NOMO-1 (cell line): Measurements from ENCODE around the gene FNDC7.
"Not testable (repeated sequence)": the region's sequence is repeated elsewhere in the genome, so short reads cannot be mapped to it uniquely, and the experiment has no call there.

ENCODE experiments used
- DNase-seq, 2 experiments: peaks; one replicate each; lab custom pipeline; 2025; ENCODE audit not compliant: unreplicated experiment in 2 of 2; lab: John Stamatoyannopoulos, UW

The FNDC7 gene

GRCh38 chr1:108692724-108693655, 19.7 kb upstream of the FNDC7 start:
- DNase-seq = peak; percentile 57 to 69

GRCh38 chr1:108695535-108695934, 17.2 kb upstream of the FNDC7 start:
- no peak for DNase-seq

GRCh38 chr1:108699375-108700332, 13.1 kb upstream of the FNDC7 start:
- peak in 1 of 2 experiments; percentile 72 for DNase-seq

- DNase-seq = no peak
Observed at GRCh38 chr1:108701176-108701849, 11.4 kb upstream of the FNDC7 start.

DNA sequence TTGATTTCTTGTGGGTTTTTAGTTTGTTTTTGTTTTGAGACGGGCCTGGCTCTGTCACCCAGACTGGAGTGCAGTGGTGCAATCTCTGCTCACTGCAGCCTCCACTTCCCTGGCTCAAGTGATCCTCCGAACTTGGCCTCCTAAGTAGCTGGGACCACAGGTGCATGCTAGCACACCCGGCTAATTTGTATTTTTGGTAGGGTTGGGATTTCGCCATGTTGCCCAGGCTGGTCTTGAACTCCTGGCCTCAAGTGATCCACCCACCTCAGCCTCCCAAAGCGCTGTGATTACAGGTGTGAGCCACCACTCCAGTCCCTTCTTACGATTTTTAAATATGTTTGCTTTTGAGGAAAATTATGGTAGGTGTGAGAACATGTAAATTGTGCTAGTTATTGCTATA, 10.6 kb upstream of the FNDC7 start:
- not testable (repeated sequence) for DNase-seq

DNA sequence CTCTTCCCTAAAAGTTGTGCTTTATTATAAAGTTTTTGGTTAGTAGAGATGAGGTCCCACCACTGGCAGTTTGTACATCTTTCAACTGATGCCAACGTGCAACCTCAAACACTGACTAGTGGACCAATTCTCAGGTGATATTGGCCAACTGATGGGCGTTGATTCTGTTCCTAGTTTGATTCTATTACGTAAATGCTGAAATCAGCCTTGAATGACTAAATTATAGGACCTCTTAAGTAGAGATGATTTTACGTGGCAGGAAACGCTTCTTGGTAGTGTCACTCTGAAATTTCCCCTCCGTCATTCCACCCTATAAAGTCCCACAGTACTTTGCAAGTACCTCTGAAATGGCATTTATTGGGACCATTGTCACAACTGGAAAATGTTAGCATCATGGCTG, 8.8 kb upstream of the FNDC7 start:
- peak in 1 of 2 experiments; percentile 59 for DNase-seq

DNA sequence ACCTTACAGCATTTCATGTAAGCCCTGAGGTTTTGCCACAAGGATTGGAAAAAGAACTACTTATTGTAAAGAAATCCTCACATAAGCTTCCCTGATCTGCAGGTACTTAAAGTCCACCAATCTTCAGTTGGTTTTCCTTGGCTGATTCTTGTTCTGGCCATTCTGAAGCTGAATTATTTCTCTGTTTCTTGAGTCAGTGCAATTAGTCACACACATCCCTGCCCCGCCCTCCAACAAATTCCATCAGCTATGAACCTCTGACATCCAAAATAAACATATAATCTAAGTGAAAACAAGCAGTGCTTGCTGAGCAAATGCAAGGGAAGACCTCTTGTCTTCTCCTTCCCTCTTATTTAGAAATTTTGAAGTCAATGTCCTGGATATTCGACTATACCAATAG, 8.2 kb upstream of the FNDC7 start:
- DNase-seq = no peak

DNA sequence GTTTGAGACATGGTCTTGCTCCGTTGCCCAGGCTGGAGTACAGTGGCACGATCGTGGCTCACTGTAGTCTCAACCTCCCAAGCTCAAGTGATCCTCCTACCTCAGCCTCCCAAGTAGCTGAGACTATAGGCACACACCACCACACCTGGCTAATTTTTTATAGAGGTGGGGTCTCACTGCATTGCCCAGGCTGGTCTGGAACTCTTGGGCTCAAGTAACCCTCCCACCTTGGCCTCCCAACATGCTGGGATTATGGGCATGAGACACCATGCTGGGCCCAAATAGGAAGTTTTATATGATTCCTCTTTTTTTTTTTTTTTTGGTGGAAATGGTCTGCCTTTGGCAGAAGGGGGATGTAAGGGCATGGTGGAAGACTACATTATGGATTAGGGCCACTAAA, 6.1 kb upstream of the FNDC7 start:
- no peak for DNase-seq

GRCh38 chr1:108708691-108709660, 3.7 kb upstream of the FNDC7 start:
- DNase-seq = peak in 1 of 2 experiments; percentile 19

DNA sequence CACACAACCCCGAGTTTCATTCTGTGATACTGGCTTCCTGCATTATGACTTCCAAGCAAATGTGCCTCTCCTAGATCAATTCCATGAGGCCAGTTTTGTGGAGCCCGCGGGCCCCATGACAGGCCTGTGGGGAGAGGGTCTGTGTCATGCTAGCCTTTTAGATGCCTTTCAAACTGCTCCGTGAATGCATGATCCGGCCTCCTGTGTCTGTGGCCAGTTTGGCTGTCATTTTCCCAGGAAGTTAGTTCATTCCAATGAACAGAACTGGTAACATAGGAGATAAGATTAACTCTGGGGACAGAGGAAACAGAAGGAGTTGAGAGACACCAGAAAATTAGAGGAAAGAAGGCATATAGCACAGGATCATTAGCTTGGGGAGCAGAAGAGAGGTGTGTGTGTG, 3.2 kb downstream of the FNDC7 start:
- DNase-seq = no peak

DNA sequence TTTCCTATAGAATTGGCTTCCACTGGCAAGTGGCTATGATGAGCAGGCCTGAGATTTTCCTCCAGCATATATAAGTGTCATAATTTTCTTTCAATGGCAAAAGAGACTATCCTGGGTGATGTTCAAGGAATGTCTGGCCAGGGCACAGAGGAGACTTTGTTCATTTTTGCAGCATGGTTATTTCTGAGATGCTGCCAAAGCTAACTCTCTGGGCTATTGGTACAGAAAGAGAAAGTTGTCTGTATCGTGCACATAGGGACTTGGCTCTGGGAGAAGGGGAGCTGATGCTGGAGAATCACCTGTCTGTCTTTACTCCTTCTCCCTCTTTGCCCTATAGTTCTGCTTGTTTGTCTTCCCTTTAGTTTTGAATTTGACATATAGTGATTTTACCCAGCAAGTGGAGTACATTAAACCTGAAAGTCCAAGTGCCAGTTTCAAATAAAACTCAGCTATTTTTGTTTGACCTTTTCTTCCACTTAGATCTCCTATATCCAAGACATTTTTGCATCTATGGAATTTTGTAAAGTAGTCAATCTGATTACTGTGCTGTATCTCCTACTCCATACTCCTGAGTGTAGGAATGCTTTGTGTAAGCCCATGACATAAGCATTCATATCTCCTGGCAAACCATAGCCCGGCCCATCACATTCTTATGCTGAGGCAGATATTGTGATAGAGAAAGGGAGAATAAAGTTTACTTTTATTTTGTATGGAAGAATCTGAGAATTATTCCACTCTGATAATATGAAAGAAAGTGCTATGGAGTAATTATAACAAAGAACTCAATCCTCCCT, 3.9 kb downstream of the FNDC7 start:
- no peak for DNase-seq

GRCh38 chr1:108717774-108718316, 5.1 kb downstream of the FNDC7 start:
- no peak for DNase-seq

GRCh38 chr1:108718927-108719655, 6.4 kb downstream of the FNDC7 start:
- DNase-seq = no peak

DNA sequence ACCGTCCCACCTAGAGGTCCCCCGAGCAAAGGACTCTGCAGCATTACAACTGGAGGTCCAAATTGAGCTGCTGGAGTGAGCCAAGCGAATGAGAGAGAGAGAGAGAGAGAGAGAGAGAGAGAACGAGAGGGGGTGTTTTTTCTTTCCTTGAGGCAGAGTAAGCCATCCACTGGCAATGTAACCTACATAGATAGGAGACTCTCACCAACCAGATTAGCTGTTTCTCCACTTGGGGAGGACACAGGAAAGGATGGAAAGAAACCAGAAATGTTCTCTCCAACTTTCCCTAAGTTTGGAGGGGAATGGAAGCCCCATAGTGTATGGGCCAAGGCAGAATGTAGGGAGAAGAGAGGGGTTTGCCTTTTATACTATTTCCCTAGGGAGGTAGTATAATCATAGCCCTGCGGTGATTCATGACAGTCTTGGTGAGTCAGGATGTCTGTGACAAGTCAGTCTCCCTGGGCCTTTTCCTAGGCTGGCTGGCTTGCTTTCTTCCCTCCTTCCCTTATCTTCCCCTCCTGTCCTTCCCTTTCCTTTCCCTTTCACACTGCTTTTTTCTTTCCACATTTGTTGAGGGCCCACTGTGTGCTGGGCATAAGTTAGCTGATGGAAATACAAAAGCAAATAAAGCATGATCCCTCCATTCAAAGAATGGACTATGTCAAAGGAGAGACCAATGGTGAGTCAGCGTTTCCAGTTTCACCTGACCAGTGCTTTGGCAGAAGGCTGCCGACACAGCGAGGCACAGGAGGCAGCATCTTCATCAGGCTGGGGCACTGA, 7.1 kb downstream of the FNDC7 start:
- DNase-seq = no peak

GRCh38 chr1:108722292-108722691, 9.6 kb downstream of the FNDC7 start:
- no peak for DNase-seq

GRCh38 chr1:108725906-108726305, 13.2 kb downstream of the FNDC7 start:
- no peak for DNase-seq

DNA sequence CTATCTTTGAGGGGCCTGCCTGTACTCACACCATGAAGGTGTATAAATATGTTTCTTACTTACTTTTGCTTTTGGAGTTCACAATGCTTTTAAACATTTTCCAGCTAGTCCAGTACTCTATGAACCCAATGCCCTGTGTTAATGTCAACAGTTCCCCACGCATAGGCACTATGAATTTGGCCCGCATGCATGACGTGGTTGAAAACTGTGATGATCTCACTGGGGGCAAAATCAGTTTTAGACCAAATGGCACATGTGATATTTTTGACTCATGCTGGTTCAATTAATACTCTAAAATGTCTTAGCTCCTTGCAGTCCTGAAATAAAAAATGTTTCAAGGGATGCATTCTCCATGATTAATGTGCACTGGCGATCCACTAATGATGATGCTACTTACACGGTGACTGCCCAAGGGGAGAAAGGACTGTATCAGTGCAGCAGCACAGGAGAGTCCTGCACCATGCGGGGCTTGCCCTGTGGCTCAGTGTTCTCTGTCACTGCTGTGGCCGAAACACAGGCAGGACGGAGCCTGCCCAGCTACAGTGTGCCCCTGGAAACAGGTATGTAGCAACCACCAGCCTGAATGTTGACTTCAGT, 15.7 kb downstream of the FNDC7 start:
- no peak for DNase-seq
